ENCODE results near the gene CDK10. TPM values are rescaled to one million over a fixed set of nuclear protein-coding genes. Genes with fewer than 3 reads are reported as not detected.
A peak's percentile ranks its signal among the peaks of the same experiment; 100 is the strongest.

The CDK10 gene, protein sequence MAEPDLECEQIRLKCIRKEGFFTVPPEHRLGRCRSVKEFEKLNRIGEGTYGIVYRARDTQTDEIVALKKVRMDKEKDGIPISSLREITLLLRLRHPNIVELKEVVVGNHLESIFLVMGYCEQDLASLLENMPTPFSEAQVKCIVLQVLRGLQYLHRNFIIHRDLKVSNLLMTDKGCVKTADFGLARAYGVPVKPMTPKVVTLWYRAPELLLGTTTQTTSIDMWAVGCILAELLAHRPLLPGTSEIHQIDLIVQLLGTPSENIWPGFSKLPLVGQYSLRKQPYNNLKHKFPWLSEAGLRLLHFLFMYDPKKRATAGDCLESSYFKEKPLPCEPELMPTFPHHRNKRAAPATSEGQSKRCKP
- 23.6 TPM for total RNA-seq
- long read RNA-seq, partial matches to known transcripts, result 8 of 19 reads
- long read RNA-seq, other reads (novel, unspliced or antisense), result 11 of 19 reads

DNA sequence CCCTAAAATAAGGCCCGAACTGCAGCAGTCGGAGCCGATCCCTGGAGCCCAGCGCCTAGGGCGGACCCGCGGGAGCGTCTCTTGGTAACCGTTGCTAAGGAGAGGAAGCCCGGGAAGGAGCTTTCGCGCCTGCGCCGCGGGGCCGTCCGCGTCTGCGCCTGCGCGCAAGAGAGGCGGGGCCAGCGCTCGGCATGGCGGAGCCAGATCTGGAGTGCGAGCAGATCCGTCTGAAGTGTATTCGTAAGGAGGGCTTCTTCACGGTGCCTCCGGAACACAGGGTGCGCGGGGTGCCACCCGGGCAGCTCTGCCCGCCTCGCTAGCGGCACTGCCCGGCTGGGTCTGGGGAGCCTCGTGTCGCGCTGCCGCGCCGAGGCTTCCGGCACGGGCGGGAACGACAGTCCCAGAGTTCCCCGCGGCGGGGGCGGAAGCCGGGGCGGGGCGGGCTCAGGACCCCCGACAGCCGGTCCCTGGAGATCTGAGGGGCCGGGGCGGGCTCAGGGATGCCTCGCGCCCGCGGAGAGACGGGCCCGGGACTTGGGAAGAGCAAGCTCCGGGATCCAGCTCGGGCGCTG lies at the start of gene CDK10:
Gene CDK10 (plus strand): TSS at position 170 of the 572 bp plus-strand sequence. CDS start 22 bp downstream, at position 192.
- intact Hi-C loops (cut with micrococcal nuclease), result no loop called here
- ATAC-seq (peak; percentile 96), DNase-seq (peak; percentile 91)

DNA sequence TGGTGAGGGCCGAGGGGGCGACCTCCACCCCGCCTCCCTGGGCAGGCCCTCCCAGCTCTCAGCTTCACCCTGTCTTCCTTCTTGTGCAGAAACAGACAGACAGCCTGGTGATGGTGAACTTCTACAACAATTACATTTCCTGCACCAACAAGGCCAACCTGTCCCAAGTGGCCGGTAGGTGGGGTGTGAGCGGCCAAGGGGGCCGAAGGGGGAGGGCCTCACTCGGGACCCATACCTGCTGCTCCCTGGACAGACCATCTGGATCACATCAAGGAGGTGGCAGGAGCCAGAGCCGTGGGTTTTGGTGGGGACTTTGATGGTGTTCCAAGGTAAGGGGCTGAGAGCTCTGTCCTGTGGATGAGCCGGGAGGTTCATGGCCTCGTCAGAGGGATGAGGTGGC lies 49.1 kb upstream of the CDK10 start:
- intact Hi-C loops (cut with micrococcal nuclease), result no loop called here
- DNase-seq, result no peak

DNA sequence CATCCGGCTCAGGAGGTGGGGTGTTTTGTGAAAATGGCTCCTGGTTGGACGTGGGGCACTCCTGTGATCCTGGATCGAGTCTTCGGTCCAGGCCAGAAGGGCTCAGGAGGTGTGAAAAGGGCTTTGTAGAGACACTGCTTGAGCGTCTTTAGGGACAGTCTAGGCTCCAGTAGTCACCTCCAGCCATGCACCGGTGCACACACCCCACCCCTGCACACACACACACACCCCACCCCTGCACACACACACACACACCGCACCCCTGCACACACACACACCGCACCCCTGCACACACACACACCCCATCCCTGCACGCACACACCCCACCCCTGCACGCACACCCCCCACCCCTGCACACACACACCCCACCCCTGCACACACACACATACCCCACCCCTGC lies 48.0 kb upstream of the CDK10 start:
- DNase-seq (no peak), ATAC-seq (no peak)
- intact Hi-C loops (cut with micrococcal nuclease), result no loop called here

More for the DNA sequence above, 49.1 kb upstream of the CDK10 start:
- no peak for ATAC-seq

DNA sequence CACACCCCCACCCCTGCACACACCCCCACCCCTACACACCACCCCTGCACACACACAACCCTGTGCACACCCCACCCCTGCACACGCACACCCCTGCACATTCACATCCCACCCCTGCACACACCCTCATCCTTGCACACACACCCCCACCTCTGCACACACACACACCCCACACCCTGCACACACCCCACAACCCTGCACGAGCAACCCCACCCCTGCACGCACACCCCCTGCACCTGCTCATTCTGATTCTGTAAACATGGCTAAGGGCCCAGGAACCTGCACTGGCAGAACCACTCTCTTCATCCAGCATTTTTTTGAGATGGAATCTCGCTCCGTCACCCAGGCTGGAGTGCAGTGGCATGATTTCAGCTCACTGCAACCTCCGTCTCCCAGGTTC lies 47.1 kb upstream of the CDK10 start:
- no peak for DNase-seq
- no peak for ATAC-seq
- intact Hi-C loops (cut with micrococcal nuclease), result no loop called here

DNA sequence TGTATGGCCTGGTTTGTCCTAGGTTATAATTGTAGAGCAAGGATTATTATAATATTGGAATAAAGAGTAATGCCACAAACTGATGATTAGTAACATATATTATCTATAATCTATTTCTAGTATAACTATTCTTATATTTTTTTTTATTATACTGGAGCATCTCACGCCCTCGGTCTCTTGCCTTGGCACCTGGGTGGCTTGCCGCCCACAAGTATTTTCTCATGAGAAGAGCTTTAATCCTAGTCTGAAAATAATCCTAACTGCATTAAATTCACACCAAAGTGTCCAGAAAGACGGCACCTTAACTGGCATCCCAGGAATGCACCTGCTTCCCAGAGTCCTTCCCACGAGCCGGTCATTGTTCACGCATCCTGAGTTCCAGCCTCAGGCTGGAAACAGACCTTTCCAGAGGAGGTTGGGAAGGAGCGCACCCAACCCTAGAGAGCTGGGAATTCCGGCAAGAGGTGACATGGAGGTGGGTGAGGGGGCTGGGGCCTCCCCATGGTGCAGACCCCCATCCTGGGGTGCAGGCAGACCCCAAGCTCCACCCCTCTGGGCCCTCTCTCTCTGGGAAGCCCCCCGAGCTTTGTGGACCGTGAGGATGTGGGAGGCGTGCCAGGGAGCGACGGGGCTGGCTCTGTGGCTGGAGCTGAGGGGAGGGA lies 44.9 kb upstream of the CDK10 start:
- ATAC-seq (no peak), DNase-seq (no peak)
- intact Hi-C loops (cut with micrococcal nuclease), result no loop called here

DNA sequence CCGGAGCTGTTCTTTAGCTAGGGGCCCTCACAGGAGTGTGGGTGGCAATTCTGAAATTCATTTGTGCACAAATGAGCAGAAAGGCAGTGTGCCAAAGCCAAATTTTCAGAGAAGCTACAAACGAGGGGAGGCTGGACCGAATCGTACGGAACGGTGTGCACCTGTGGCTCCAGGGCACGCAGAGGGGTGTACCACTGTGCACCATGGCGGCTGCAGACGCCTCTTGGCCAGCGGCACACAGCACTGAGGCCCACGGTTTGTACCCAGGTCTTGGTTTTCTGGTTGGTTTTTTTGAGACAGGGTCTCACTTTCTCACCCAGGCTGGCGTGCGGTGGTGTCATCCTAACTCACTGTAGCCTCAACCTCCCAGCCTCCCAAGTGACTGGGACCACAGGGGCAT lies 43.9 kb upstream of the CDK10 start:
- ATAC-seq (no peak), DNase-seq (no peak)
- intact Hi-C loops (cut with micrococcal nuclease), result no loop called here

DNA sequence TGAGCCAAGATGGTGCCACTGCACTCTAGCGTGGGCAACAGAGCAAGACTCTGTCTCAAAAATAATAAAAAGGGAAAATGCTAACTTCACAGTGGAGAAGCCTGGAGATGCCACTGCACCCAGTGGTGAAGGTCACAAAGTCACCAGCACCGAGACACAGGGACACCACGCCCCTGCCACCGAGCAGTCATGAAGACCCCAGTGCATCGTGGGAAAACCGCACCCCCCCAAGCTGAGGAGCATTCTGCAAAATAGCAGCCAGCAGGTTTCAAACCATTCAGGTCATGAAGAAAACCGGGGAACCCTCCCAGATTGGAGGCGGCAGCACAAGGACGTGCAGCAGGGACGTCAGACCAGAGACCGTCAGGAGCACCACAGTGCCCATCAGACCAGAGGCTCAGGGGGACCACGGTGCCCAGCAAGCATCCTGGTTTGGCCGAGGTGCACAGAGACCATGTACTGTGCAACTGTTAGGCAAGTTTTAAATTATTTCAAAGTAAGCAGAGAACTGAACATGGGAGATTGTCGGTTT lies 42.7 kb upstream of the CDK10 start:
- ATAC-seq, result no peak
- DNase-seq, result no peak
- intact Hi-C loops (cut with micrococcal nuclease), result no loop called here

DNA sequence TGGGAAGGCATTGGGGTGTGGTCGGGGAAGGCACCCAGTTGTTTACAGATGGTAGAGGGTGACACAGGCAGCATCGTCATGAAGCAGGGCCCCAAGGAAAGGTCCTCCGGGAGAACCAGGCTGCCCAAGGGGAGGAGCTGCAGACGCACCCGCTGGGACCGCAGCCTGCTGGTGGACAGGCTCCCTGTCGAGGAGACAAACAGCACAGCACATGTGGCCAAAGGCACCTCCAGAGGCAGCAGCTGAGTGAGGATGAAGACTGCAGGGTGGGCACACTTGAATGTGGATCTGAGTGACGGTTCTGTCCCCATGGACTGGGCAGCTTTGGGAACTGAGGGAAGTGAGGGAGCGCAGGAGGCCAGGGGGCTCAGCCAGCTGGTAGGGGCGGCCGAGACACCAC lies 41.4 kb upstream of the CDK10 start:
- intact Hi-C loops (cut with micrococcal nuclease), result no loop called here
- DNase-seq, result no peak
- ATAC-seq, result no peak

DNA sequence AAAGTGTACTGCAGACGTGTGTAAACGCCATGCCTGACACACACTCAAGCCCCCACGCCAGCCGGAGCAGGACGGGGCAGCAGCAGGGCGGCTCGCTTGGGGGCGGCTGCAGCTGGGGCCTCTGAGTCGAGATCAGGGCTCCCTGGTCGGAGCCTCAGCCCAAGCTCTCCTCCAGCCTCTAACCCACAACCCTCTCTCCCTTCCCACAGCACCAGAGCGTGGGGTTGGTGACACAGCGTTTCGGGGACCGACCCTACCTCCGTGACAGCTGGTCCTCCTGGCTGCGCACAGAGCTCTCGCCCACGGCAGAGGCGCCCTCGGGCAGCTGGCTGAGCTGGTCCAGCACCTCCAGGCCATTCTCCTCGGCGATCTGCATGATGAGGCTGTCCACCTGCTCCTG lies 40.2 kb upstream of the CDK10 start:
- intact Hi-C loops (cut with micrococcal nuclease), result no loop called here
- ATAC-seq (no peak), DNase-seq (no peak)

DNA sequence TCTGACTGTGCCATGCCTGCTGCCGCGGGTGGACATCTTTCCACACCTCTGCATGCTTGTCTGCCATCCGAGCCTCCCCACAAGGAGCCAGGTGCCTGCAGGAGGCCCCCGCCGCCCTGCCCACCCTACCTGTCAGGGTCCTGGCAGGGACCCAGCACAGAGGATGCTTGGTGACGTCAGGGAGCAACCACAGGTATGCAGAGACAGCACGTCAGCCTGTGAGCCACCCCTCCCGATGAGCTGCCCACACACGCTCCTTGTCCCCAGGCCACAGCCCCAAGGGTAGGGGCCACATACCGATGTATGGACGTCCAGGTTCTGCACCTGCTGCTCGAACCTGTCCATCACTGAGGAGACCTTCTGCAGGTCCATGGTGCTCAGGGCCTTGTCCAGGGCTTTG lies 39.6 kb upstream of the CDK10 start:
- intact Hi-C loops (cut with micrococcal nuclease), result no loop called here
- DNase-seq (no peak), ATAC-seq (no peak)

DNA sequence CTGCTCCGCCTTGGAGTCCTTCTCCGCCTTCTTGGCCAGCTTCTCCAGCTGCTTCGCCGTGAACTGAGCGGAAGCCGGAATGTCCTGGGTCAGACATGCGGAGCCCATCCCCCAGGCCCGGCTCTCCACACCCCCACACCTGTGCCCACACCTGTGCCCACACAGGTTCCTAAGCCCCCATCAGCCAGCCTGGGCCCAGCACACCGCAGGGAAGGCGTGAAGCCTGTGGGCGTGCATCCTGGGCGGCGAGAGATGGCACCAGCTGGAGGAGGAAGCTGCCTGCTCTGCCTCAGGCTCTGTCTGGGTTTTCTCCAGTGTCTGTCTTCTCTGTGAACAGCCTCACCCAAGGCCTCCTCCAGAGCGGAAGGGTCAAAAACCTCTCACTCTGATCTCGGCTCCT lies 34.9 kb upstream of the CDK10 start:
- ATAC-seq (no peak), DNase-seq (no peak)
- intact Hi-C loops (cut with micrococcal nuclease), result no loop called here

DNA sequence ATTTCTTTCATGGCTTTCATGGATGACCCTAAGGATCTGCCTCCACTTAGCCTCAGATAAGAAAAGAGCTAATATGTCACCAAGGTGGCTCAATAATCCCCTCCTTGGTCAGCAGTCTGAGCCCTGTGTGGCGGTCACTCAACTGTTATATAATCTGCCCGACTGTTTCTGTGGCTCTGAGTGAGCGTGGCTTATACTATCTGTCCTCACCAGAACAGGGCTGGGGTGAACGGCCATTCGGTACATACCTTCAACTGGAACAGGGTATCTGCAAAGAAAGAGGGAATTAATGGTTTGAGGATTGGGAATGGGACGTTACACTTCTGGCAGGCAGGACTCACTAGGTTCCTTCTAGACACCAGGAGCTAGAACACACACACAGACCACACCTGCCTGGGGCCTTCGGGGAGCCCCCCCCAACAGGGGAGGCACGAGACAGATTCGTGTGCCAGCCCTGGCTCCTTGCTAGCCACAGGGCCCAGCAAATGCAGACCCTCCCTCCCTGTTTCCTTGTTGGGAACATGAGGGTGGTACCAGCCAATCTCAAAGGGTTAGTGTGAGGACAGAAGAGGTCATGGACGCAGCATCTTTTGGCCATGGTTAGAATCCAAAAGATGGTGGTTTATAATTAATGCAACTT lies 32.7 kb upstream of the CDK10 start:
- DNase-seq (no peak), ATAC-seq (no peak)
- intact Hi-C loops (cut with micrococcal nuclease), result no loop called here

DNA sequence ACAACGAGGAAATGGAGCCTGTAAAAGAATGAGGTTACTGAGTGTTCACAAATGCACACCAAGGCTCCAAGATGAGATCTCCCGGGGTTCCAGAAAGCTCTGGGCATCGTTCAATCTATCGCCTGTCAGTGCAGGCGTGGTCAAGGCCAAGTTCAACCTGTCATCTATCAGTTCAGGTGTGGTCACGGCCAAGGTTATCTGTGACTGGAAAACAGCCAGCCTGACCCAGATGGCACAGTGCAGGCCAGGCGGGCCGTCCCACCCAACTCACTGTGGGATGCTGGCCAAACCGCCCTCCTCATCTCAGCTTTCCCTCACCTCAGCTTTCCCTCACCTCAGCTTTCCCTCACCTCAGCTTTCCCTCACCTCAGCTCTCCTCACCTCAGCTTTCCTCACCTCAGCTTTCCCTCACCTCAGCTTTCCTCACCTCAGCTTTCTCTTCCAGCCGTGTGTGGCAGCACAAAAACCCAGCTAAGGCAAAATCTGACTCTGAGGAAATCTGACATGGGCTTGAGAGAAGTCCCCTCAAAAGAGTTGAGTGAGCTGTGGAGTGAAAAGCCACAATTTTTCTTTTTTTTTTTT lies 31.3 kb upstream of the CDK10 start:
- ATAC-seq, result no peak
- intact Hi-C loops (cut with micrococcal nuclease), result no loop called here
- no peak for DNase-seq

DNA sequence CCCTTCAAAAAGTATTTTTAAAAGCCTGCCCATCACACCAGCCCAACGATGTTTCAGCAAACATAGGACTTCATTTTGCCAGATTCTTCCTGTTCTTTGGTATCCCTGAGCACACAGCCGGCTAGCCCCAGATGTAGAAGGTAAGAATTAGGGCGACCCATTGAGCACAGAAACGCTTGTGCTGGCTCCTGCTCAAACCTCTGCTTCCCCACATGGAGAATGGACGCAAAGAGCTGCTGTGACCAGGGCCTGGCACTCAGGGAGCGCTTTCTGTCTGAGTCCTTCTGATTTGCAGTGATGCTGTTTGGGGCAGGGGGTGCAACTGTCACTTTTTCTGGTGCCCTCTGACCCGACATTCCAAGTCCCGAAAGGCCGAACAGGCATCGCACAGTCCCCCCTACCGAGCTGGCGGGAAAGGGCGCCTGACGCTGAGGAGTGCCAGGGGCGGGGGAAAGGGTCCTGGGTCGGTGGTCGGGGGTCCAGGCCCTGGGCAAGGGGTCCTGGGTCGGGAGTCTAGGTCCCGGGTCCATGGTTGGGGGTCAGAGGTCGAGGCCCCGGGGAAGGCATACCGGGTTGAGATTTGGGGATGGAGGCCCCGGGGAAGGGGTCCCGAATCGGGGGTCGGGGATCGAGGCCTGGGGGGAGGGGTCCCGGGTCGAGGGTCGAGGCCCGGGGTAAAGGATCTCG lies 29.9 kb upstream of the CDK10 start:
- ATAC-seq (no peak), DNase-seq (no peak)
- intact Hi-C loops (cut with micrococcal nuclease), result no loop called here

DNA sequence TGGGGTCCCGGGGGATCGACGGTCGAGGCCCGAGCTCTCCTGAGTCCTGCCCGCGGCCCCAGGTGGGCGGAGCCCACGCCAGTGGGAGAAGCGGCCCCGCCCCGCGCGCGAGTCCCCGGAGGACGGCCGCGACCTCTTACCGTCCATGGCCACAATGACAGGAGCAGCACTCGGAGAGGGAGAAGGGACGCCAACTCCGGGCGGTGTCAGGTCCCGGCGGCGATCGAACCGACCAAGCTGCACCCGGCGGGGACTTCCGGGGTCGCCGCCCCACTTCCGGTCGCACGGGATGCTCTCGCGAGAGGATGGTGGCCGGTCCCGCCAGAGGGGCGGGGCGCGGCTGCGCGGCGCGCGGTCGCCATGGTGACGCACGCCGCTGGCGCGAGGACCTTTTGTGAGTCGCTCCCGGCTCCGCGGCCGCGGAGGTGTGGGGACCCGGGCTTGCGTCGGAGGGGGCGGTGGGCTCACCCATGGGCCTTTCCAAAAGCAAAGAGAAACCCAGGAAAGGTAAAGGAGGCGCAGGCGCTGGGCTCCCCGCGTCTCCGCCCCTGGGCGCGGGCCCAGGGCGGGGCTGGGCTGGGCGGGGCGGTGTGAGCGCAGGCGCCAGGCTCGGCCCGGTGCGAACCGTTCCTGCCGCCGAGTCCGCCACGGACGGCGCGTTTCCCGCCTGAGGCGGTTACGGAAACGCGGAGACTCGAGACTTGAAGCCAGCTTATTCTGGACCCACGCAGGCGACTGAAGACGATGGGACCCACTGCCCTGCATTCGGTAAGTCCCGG lies 28.9 kb upstream of the CDK10 start, which contains the start of the genes CHMP1A and SPATA33:
Gene CHMP1A (minus strand): TSS at position 267 of the 779 bp plus-strand sequence. CDS start 120 bp downstream, at position 147.
Gene SPATA33 (plus strand): TSS at position 395 of the 779 bp plus-strand sequence. CDS start 76 bp downstream, at position 471.
- peak; percentile 98 for ATAC-seq
- DNase-seq, result peak; percentile 94
- intact Hi-C loops (cut with micrococcal nuclease), result no loop called here

DNA sequence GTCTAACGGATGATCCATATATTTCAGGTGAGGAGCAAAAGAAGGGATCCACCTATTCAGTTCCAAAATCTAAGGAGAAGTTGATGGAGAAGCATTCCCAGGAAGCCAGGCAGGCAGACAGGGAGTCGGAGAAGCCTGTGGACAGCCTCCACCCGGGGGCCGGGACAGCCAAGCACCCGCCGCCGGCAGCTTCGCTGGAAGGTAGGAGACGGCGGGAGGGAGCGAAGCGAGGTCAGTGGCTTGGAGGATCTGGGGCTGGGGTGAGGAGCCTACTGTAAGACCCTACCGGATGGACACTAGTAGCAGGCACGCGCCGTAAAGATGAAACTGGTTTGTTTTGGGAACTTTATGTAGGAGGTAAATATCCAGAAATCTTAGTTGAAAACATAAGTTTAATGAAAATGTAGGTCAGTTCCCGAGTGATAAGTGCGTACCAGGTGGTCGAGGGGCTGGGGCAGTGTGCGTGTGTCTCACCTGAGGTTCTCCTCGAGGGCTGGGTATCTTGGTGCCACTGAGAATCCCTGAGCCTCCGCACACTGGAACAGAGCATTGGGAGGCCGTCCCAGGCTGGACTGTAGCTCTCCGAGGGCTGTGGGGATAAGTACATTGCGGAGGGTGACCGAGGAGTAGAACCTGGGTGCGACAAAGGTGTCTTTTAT lies 28.1 kb upstream of the CDK10 start:
- DNase-seq, result no peak
- intact Hi-C loops (cut with micrococcal nuclease), result no loop called here
- ATAC-seq, result no peak

DNA sequence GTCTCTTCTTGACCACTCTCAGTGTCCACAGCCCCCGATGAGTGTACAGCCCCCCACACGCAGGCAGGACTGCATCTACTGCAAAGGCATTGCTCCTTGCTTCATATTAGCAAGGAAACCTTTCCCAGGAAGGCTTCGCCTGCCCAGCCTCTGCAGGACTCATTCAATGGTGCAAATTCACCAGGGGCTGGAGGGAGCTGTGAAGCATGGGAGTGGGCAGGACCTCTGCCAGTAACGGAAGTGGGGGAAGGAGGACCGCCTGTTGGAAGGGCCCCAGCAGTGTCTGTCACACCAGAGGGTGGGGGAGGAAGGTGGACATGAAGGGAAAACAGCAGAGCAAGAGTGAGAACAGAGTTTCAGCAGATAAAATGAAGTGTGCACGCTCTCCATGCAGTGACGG lies 26.3 kb upstream of the CDK10 start:
- no peak for DNase-seq
- no peak for ATAC-seq
- intact Hi-C loops (cut with micrococcal nuclease), result no loop called here
